Fibroblast of villous mesenchyme (primary cell): Measurements from ENCODE around the gene CFAP20DC. TPM values are rescaled to one million over a fixed set of nuclear protein-coding genes. Genes with fewer than 3 reads are reported as not detected.
"Not testable (repeated sequence)": the region's sequence is repeated elsewhere in the genome, so short reads cannot be mapped to it uniquely, and the experiment has no call there.

Experiments used
- DNase-seq: peaks from one replicate; pipeline ENCODE4 v3.0.0-alpha.2; 2010; ENCODE audit warnings: low read depth
- H3K4me3 ChIP-seq: 2 replicates; pipeline ENCODE4 v1.5.1; 2011; ENCODE audit warnings: low read depth, mild to moderate bottlenecking, low read length
- CTCF ChIP-seq: IDR thresholded peaks from 2 replicates; pipeline ENCODE4 v1.5.1; 2012; ENCODE audit warnings: low read depth, mild to moderate bottlenecking, low read length; ENCODE audit not compliant: insufficient read depth
- total RNA-seq: library from RNA; depleted of rRNA; stranded (reverse); fragments of >200 nt; gene quantifications from 2 replicates; pipeline ENCODE4 v1.2.3, GENCODE V29; 2012

The CFAP20DC gene
- total RNA-seq, 1 donor, result 1.7 TPM

DNA sequence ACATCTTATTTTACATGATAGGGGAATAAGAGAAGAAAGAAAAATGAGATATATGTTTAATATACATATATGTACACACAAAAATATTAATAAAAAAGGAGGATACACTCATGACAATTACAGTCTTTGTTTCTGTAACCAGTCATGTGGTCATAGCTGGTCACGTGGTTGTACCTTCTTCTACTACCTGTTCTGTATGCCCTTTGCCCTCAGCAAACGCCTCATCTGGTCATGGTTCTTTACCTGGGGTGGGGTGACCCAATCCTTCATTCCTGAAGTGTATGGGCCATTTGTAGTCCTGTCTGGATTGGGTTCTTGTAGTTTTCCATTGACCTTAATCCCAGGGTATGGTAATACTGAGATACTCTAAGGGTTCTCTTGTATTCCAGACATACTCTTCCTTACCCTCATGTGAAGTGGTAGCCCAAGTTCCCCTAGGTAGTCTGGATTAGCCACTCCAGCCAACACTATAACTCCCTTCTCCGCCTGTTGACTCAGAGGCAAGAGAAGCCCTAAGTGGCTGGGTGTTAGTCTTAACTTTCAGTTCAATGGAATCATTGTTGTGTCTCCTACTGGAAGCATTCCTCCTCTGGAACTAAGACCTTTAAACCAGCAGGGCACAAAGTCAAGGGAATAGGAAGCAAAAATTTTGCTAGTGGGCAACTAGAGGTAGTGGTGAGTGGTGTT lies 336.0 kb downstream of the CFAP20DC start:
- TF ChIP-seq CTCF, result no peak

DNA sequence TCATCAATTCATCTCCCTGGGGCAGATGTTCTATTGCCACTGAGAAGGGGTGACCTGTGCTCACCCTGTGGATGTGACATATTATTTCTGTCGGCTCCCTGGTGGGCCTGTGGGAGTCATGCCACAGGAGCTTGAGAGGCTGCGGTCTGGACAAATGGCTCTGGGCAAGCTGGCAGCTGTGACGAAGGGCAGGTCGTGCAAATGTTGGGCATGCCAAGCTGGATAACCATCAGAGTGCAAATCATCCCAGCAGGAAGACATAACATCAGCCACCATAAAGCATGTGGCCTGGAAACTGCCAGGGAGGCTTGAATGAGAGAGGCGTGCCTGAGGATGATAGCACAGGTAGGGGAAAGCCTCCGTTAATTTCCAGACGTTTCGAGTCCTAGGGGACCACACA lies 338.0 kb downstream of the CFAP20DC start:
- DNase-seq, result no peak
- no peak for TF ChIP-seq CTCF
- no peak overlapping the region for H3K4me3 ChIP-seq

More for the DNA sequence above, 336.0 kb downstream of the CFAP20DC start:
- H3K4me3 ChIP-seq, result no peak overlapping the region
- DNase-seq, result no peak

DNA sequence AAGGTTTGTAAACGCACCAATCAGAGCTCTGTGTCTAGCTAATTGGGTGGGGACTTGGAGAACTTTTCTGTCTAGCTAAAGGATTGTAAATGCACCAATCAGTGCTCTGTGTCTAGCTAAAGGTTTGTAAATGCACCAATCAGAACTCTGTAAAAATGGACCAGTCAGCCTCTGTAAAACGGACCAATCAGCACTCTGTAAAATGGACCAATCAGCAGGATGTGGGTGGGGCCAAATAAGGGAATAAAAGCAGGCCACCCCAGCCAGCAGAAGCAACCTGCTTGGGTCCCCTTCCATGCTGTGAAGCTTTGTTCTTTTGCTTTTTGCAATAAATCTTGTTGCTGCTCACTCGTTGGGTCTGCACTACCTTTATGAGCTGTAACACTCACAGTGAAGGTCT lies 340.8 kb downstream of the CFAP20DC start:
- not testable (repeated sequence) for H3K4me3 ChIP-seq, DNase-seq

- no peak for DNase-seq
- TF ChIP-seq CTCF, result no peak
- H3K4me3 ChIP-seq, result no peak overlapping the region
These were observed 341.6 kb downstream of the CFAP20DC start for GRCh38 chr3:58708116-58708791.

GRCh38 chr3:58707390-58707930 lies 342.4 kb downstream of the CFAP20DC start:
- H3K4me3 ChIP-seq, result no peak overlapping the region
- DNase-seq, result no peak
- TF ChIP-seq CTCF, result no peak

DNA sequence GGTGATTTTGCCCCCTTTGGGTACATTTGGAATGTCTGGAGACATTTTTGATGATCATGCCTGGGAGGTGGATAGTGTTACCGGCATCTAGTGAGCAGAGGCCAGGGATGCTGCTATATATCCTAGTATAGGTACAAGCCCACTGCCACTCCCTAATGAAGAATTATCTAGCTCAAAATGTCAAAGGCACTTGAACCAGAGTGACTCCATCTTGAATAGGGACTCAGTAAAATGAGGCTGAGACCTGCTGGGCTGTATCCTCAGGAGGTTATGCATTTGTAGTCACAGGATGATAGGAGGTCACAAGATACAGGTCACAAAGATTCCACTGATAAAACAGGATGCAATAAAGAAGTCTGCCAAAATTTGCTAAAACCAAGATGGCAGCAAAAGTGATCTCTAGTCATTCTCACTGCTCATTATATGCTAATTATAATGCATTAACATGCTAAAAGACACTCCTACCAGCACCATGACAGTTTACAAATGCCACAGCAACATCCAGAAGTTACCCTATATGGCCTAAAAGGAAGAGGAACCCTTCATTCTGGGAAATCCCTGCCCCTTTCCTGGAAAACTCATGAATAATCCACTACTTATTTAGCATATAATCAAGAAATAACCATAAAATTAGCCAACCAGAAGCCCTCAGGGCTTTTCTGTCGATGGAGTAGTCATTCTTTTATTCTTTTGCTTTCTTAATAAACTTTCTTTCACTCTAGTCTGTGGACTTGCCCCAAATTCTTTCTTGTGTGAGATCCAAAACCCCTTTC lies 343.2 kb downstream of the CFAP20DC start:
- no peak overlapping the region for H3K4me3 ChIP-seq
- no peak for DNase-seq
- no peak for TF ChIP-seq CTCF

- TF ChIP-seq CTCF, result no peak
These were observed 345.1 kb downstream of the CFAP20DC start for GRCh38 chr3:58704745-58705144.

GRCh38 chr3:58704304-58704703 lies 345.5 kb downstream of the CFAP20DC start:
- DNase-seq, result not testable (repeated sequence)

More at GRCh38 chr3:58704745-58705144, 345.1 kb downstream of the CFAP20DC start:
- DNase-seq, result no peak
- H3K4me3 ChIP-seq, result no peak overlapping the region

More at GRCh38 chr3:58704304-58704703, 345.5 kb downstream of the CFAP20DC start:
- H3K4me3 ChIP-seq, result not testable (repeated sequence)
